DMS 273 (cell line): Measurements from ENCODE around the gene MAFG.
A peak's percentile ranks its signal among the peaks of the same experiment; 100 is the strongest.

Experiments used
- DNase-seq: peaks from one replicate; lab custom pipeline; 2025; ENCODE audit not compliant: unreplicated experiment; lab: John Stamatoyannopoulos, UW

MAFG gene

GRCh38 chr17:81868674-81869220 lies 58.8 kb downstream of the MAFG start:
- DNase-seq, result peak; percentile 65
